IMR-90 (cell line): ENCODE data around the gene FKBP7. TPM values are rescaled to one million over a fixed set of nuclear protein-coding genes. Genes with fewer than 3 reads are reported as not detected.

ENCODE experiments used
- ATAC-seq: fragments of 200-7000 bp; cut with Tn5 transposase; 2 replicates; pipeline ENCODE4 v1.9.1; 2020; ENCODE audit warnings: low read depth, mild to moderate bottlenecking, moderate library complexity
- BruUV-seq: library from RNA; stranded (reverse); fragments of 400-500 nt; replicated peaks from 2 replicates; lab custom pipeline; 2021; lab: Mats Ljungman, UMichigan
- CTCF ChIA-PET: fragments of 300-600 bp; formaldehyde crosslinking; extraction: SDS; loops from one replicate; lab custom pipeline; 2021; ENCODE audit warnings: antibody characterized with exemption; lab: Yijun Ruan, JAX
- POLR2A ChIA-PET: fragments of 300-600 bp; sonication (Branson Sonifier 250); formaldehyde crosslinking; loops from one replicate; lab custom pipeline; 2022; ENCODE audit warnings: antibody characterized with exemption; ENCODE audit not compliant: unreplicated experiment; lab: Charles Lee
- DNase-seq: peaks from one replicate; pipeline ENCODE4 v3.0.0; 2013
- H2AFZ ChIP-seq: replicated peaks from 2 replicates; pipeline ENCODE3; 2013; ENCODE audit warnings: low read length, mild to moderate bottlenecking; ENCODE audit not compliant: poor library complexity
- H2AK5ac ChIP-seq: 2 replicates; pipeline ENCODE4 v1.6.1; 2013; ENCODE audit warnings: low read depth, low read length, inconsistent platforms
- H2AK9ac ChIP-seq: replicated peaks from 2 replicates; pipeline ENCODE3; 2013; ENCODE audit warnings: mild to moderate bottlenecking, low read depth, low read length, moderate library complexity; ENCODE audit not compliant: poor library complexity
- H2BK120ac ChIP-seq: 2 replicates; pipeline ENCODE4 v1.6.1; 2013; ENCODE audit warnings: low read depth, low read length, inconsistent platforms
- H2BK15ac ChIP-seq: 3 replicates; pipeline ENCODE4 v1.6.1; 2013; ENCODE audit warnings: low read depth, low read length, inconsistent platforms
- H2BK20ac ChIP-seq: 2 replicates; pipeline ENCODE4 v1.6.1; 2013; ENCODE audit warnings: low read depth, mild to moderate bottlenecking, inconsistent platforms, low read length, moderate library complexity
- H2BK5ac ChIP-seq: 2 replicates; pipeline ENCODE4 v1.6.1; 2013; ENCODE audit warnings: mild to moderate bottlenecking, low read depth, low read length, inconsistent platforms; ENCODE audit not compliant: poor library complexity, severe bottlenecking
- H3K14ac ChIP-seq: replicated peaks from 2 replicates; pipeline ENCODE4 v1.6.1; 2013; ENCODE audit warnings: low read depth, low read length, inconsistent platforms
- H3K18ac ChIP-seq: 2 replicates; pipeline ENCODE4 v1.6.1; 2013; ENCODE audit warnings: low read depth, low read length, control low read depth
- H3K23ac ChIP-seq: 2 replicates; pipeline ENCODE4 v1.6.1; 2013; ENCODE audit warnings: low read depth, low read length, inconsistent platforms
- H3K27ac ChIP-seq: 2 replicates; pipeline ENCODE4 v1.5.1; 2013; ENCODE audit warnings: mild to moderate bottlenecking, control low read depth, low read length; ENCODE audit not compliant: insufficient read depth
- H3K27me3 ChIP-seq: 2 replicates; pipeline ENCODE4 v1.6.1; 2013; ENCODE audit warnings: low read length; ENCODE audit not compliant: control insufficient read depth, insufficient read depth
- H3K36me3 ChIP-seq: 2 replicates; pipeline ENCODE4 v1.6.1; 2013; ENCODE audit warnings: low read length, mixed read lengths; ENCODE audit not compliant: control insufficient read depth, insufficient read depth
- H3K4ac ChIP-seq: 2 replicates; pipeline ENCODE4 v1.6.1; 2013; ENCODE audit warnings: low read depth, low read length, inconsistent platforms
- H3K4me1 ChIP-seq: 2 replicates; pipeline ENCODE4 v1.6.1; 2013; ENCODE audit warnings: low read length, mixed read lengths; ENCODE audit not compliant: control insufficient read depth, insufficient read depth
- H3K4me2 ChIP-seq: 2 replicates; pipeline ENCODE4 v1.6.1; 2013; ENCODE audit warnings: low read depth, mild to moderate bottlenecking, control low read depth, low read length, moderate library complexity
- H3K4me3 ChIP-seq: 2 replicates; pipeline ENCODE4 v1.5.1; 2013; ENCODE audit warnings: low read depth, mild to moderate bottlenecking, control low read depth, low read length, moderate library complexity; ENCODE audit not compliant: insufficient read depth
- H3K56ac ChIP-seq: 2 replicates; pipeline ENCODE4 v1.6.1; 2013; ENCODE audit warnings: low read length, inconsistent platforms; ENCODE audit not compliant: insufficient read depth; ENCODE audit errors: extremely low read depth
- H3K79me1 ChIP-seq, 2 experiments: 2 replicates each; pipeline ENCODE4 v1.6.1; 2013; ENCODE audit warnings: low read length in 2 of 2, inconsistent platforms in 1 of 2, low read depth in 1 of 2
- H3K9ac ChIP-seq: 2 replicates; pipeline ENCODE4 v1.6.1; 2013; ENCODE audit warnings: low read depth, low read length, control low read depth
- H3K9me1 ChIP-seq: 2 replicates; pipeline ENCODE4 v1.6.1; 2013; ENCODE audit warnings: low read length, inconsistent platforms; ENCODE audit not compliant: insufficient read depth
- H3K9me3 ChIP-seq: 2 replicates; pipeline ENCODE4 v1.6.1; 2013; ENCODE audit warnings: low read length; ENCODE audit not compliant: control insufficient read depth, insufficient read depth
- H4K20me1 ChIP-seq: 2 replicates; pipeline ENCODE4 v1.6.1; 2013; ENCODE audit warnings: low read length, inconsistent platforms; ENCODE audit not compliant: insufficient read depth
- H4K5ac ChIP-seq: 2 replicates; pipeline ENCODE4 v1.6.1; 2013; ENCODE audit warnings: mild to moderate bottlenecking, low read depth, low read length, control low read depth
- H4K8ac ChIP-seq, 2 experiments: 2 replicates each; pipeline ENCODE4 v1.6.1; 2013; ENCODE audit warnings: low read depth in 2 of 2, low read length in 2 of 2, control low read depth in 1 of 2, inconsistent platforms in 1 of 2
- H4K91ac ChIP-seq: 2 replicates; pipeline ENCODE4 v1.6.1; 2013; ENCODE audit warnings: low read depth, low read length, inconsistent platforms; ENCODE audit not compliant: insufficient read depth
- CEBPB ChIP-seq: IDR thresholded peaks from 2 replicates; pipeline ENCODE4 v1.6.1; 2012; ENCODE audit warnings: low read depth, low read length, improper control_type of control experiment
- CHD1 ChIP-seq: IDR thresholded peaks from 2 replicates; pipeline ENCODE4 v1.6.1; 2012; ENCODE audit warnings: low read depth, low read length, improper control_type of control experiment
- CTCF ChIP-seq: conservative IDR thresholded peaks from 2 replicates; pipeline ENCODE4 v1.5.1; 2012; ENCODE audit warnings: mild to moderate bottlenecking, low read depth, low read length, improper control_type of control experiment
- ELK1 ChIP-seq: fragments of 150-350 bp; IDR thresholded peaks from 2 replicates; pipeline ENCODE4 v1.6.1; 2016; ENCODE audit warnings: low read depth, mild to moderate bottlenecking, low read length, moderate library complexity, borderline replicate concordance
- FOS ChIP-seq: fragments of 150-350 bp; IDR thresholded peaks from 2 replicates; pipeline ENCODE4 v1.6.1; 2016; ENCODE audit warnings: low read depth, low read length
- MAFK ChIP-seq: IDR thresholded peaks from 2 replicates; pipeline ENCODE4 v1.6.1; 2012; ENCODE audit warnings: low read depth, low read length, improper control_type of control experiment
- MAZ ChIP-seq: IDR thresholded peaks from 2 replicates; pipeline ENCODE4 v1.6.1; 2012; ENCODE audit warnings: low read depth, mild to moderate bottlenecking, low read length, improper control_type of control experiment, moderate library complexity, borderline replicate concordance
- MXI1 ChIP-seq: IDR thresholded peaks from 2 replicates; pipeline ENCODE4 v1.6.1; 2012; ENCODE audit warnings: low read depth, mild to moderate bottlenecking, low read length, moderate library complexity, borderline replicate concordance
- NFE2L2 ChIP-seq: fragments of 150-350 bp; IDR thresholded peaks from 2 replicates; pipeline ENCODE4 v1.6.1; 2016; ENCODE audit warnings: low read depth, mild to moderate bottlenecking, low read length
- POLR2A ChIP-seq: IDR thresholded peaks from 2 replicates; pipeline ENCODE4 v1.6.1; 2012; ENCODE audit warnings: mild to moderate bottlenecking, low read depth, low read length
- RCOR1 ChIP-seq: IDR thresholded peaks from 2 replicates; pipeline ENCODE4 v1.6.1; 2012; ENCODE audit warnings: mild to moderate bottlenecking, low read length, improper control_type of control experiment; ENCODE audit not compliant: insufficient replicate concordance
- RFX5 ChIP-seq: IDR thresholded peaks from 2 replicates; pipeline ENCODE4 v1.8.0; 2012; ENCODE audit warnings: low read depth, mild to moderate bottlenecking, low read length, moderate library complexity
- USF2 ChIP-seq: fragments of 150-350 bp; IDR thresholded peaks from 2 replicates; pipeline ENCODE4 v1.6.1; 2017; ENCODE audit warnings: mild to moderate bottlenecking, antibody characterized with exemption, low read length, low read depth
- WGBS, 2 experiments: methylation state at CpG; one replicate each; pipeline versions ENCODE4 v1.1.5 to v1.1.7; 2013; ENCODE audit warnings: missing lambda C conversion rate in 2 of 2; ENCODE audit not compliant: insufficient read length in 1 of 2; ENCODE audit errors: extremely low coverage in 2 of 2; 5-methylcytosine and 5-hydroxymethylcytosine counted together
- dilution Hi-C: fragments of 300-500 bp; cut with HindIII; formaldehyde crosslinking; loops from one replicate; pipeline ENCODE4 v1.14.3; 2018; ENCODE audit warnings: low sequenced_read_pairs; ENCODE audit not compliant: unreplicated experiment
- in situ Hi-C: fragments of 300-500 bp; cut with MboI; formaldehyde crosslinking; loops from 3 replicates; pipeline ENCODE4 v1.14.3; 2019; ENCODE audit warnings: low sequenced_read_pairs, inconsistent platforms, mixed read lengths
- intact Hi-C: fragments of 100-400 bp; cut with micrococcal nuclease; formaldehyde crosslinking; loops from 2 replicates; pipeline ENCODE4 v1.10.0; 2022
- polyA plus RNA-seq, 3 experiments: library from polyadenylated mRNA; depleted of rRNA; stranded (reverse); fragments of >200 nt; gene quantifications; 2 replicates each; pipeline ENCODE4 v1.2.3, GENCODE V29; 2012; ENCODE audit warnings: low replicate concordance in 1 of 3
- total RNA-seq: library from RNA; depleted of rRNA; stranded (reverse); fragments of >200 nt; gene quantifications from 2 replicates; pipeline ENCODE4 v1.2.3, GENCODE V29; 2012

FKBP7 gene
- total and polyA plus RNA-seq, 2 of the 4 experiments (the other 2 are of a cell fraction), result 32.6 to 51.0 TPM

- no peak overlapping the region for H2BK5ac ChIP-seq
- H4K8ac ChIP-seq, result no peak overlapping the region
- H2AFZ ChIP-seq, result no peak overlapping the region
- no peak for ATAC-seq
- no peak overlapping the region for H3K18ac ChIP-seq
- intact Hi-C loops (no loop called here), in situ Hi-C loops (no loop called here), dilution Hi-C loops (no loop called here)
- H3K27ac ChIP-seq, result no peak overlapping the region
- H3K9ac ChIP-seq, result no peak overlapping the region
- H3K4me2 ChIP-seq, result no peak overlapping the region
- H3K4me3 ChIP-seq, result no peak overlapping the region
- H4K20me1 ChIP-seq, result no peaks in the 10 kb centered on the region
- ChIA-PET CTCF (no interaction called here), POLR2A (no interaction called here)
- no peak overlapping the region for H2BK15ac ChIP-seq
- no peaks in the 10 kb centered on the region for H3K4me1 ChIP-seq
- no peak overlapping the region for H2BK20ac ChIP-seq
- H4K5ac ChIP-seq, result no peak overlapping the region
- H4K91ac ChIP-seq, result no peak overlapping the region
- H3K36me3 ChIP-seq, result peaks cover 8% of the 10 kb centered on the region; the same call in 1 of the 2 replicates
- no peak overlapping the region for H3K14ac ChIP-seq
- no peak overlapping the region for H3K23ac ChIP-seq
- no peak for DNase-seq
- no peaks in the 10 kb centered on the region for H3K27me3 ChIP-seq
- no CpG with 5 or more reads among the region's 2 CpGs for WGBS, 2 experiments
- no peak overlapping the region for H2AK5ac ChIP-seq
- H3K9me1 ChIP-seq, result no peaks in the 10 kb centered on the region
- H3K4ac ChIP-seq, result no peak overlapping the region
- TF ChIP-seq USF2 (no peak), MXI1 (no peak), ELK1 (no peak), NFE2L2 (no peak), FOS (no peak), POLR2A (no peak), CTCF (no peak), CEBPB (no peak), RFX5 (no peak), MAZ (no peak), MAFK (no peak), RCOR1 (no peak), CHD1 (no peak)
- H3K9me3 ChIP-seq, result no peaks in the 10 kb centered on the region
- H2BK120ac ChIP-seq, result no peak overlapping the region
- H3K56ac ChIP-seq, result no peak overlapping the region
- no TSS peak for BruUV-seq
- peaks cover 2 to 4% of the 10 kb centered on the region in 2 experiments; a peak in 2 of 4 replicates for H3K79me1 ChIP-seq
- no peak overlapping the region for H2AK9ac ChIP-seq
These were observed 30.2 kb upstream of the FKBP7 start for GRCh38 chr2:178508646-178509045.
